GM21717 (cell line): Measurements from ENCODE around the gene LILRB5.
"Not testable (repeated sequence)": the region's sequence is repeated elsewhere in the genome, so short reads cannot be mapped to it uniquely, and the experiment has no call there.

Source experiments
- ATAC-seq: cut with Tn5 transposase; IDR thresholded peaks from one replicate; pipeline ENCODE4 v1.9.1; 2021; ENCODE audit warnings: mild to moderate bottlenecking, moderate library complexity; ENCODE audit not compliant: unreplicated experiment

The LILRB5 gene

GRCh38 chr19:54245936-54246335, 11.1 kb downstream of the LILRB5 start:
- ATAC-seq, result no peak

GRCh38 chr19:54243809-54244208, 13.3 kb downstream of the LILRB5 start:
- ATAC-seq, result not testable (repeated sequence)

GRCh38 chr19:54242646-54243045, 14.4 kb downstream of the LILRB5 start, which contains the start of gene LILRA6:
Gene LILRA6, minus strand, starts transcription at chr19:54242790.
- not testable (repeated sequence) for ATAC-seq

- not testable (repeated sequence) for ATAC-seq
Measured at GRCh38 chr19:54242234-54242633, 14.8 kb downstream of the LILRB5 start.

- not testable (repeated sequence) for ATAC-seq
Measured at GRCh38 chr19:54240372-54241336, 16.4 kb downstream of the LILRB5 start.

GRCh38 chr19:54239491-54240371, 17.3 kb downstream of the LILRB5 start:
- not testable (repeated sequence) for ATAC-seq

- ATAC-seq, result no peak
Measured at GRCh38 chr19:54233941-54234340, 23.1 kb downstream of the LILRB5 start.

- no peak for ATAC-seq
Measured at GRCh38 chr19:54231077-54231931, 25.8 kb downstream of the LILRB5 start.

- ATAC-seq, result no peak
Measured at GRCh38 chr19:54230031-54230430, 27.0 kb downstream of the LILRB5 start.

- no peak for ATAC-seq
Measured at GRCh38 chr19:54229146-54229545, 27.9 kb downstream of the LILRB5 start.

GRCh38 chr19:54224619-54225018, 32.5 kb downstream of the LILRB5 start:
- not testable (repeated sequence) for ATAC-seq

GRCh38 chr19:54223937-54224281, 33.2 kb downstream of the LILRB5 start:
- not testable (repeated sequence) for ATAC-seq

GRCh38 chr19:54223277-54223936, 33.7 kb downstream of the LILRB5 start:
- ATAC-seq, result not testable (repeated sequence)

GRCh38 chr19:54222474-54223276, 34.4 kb downstream of the LILRB5 start, which contains the start of gene LILRB3:
Gene LILRB3, minus strand, starts transcription at chr19:54223007. Its CDS starts 31 bp downstream, at chr19:54222976.
- ATAC-seq, result not testable (repeated sequence)

- ATAC-seq, result not testable (repeated sequence)
Measured at GRCh38 chr19:54221947-54222346, 35.1 kb downstream of the LILRB5 start.

- ATAC-seq, result not testable (repeated sequence)
Measured at GRCh38 chr19:54219702-54220101, 37.4 kb downstream of the LILRB5 start.

- no peak for ATAC-seq
Measured at GRCh38 chr19:54218960-54219661, 38.0 kb downstream of the LILRB5 start.

GRCh38 chr19:54218259-54218658, 38.8 kb downstream of the LILRB5 start:
- ATAC-seq, result no peak
